ENCODE measurements around the gene FHOD3. TPM values are rescaled to one million over a fixed set of nuclear protein-coding genes. Genes with fewer than 3 reads are reported as not detected.

The FHOD3 gene
- total and polyA plus RNA-seq, 2 of the 13 experiments (the other 11 are each of a cell fraction or from before 2014, with no cell fraction given), result 0.07 TPM; not detected in 1

DNA sequence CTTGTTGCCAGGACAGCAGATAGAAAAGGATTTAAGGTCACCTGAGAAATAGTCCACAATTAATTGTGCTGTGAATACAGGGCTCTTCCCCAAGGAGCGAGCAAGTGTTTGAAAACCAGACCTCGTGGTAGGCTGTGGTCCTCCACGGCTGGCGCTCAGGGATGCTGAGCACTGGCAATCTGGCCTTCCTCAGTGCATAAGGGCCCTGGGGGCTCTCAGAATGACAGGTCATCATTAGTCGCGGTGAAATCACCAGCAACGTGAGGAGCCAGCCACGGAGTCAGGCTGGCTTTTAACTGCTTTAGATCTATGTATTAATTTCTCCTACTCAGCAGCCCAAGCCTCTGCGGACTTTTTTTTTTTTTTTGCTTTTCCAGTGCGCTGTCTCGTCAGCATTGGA is 148.5 kb downstream of the FHOD3 start:
- ChIA-PET CTCF (ENCODE audit: low intra/inter-chr PET ratio, low total read pairs) (no interaction called here), POLR2A (no interaction called here)
- no TSS peak for BruUV-seq (replicated peaks)
- DNase-seq (ENCODE audit: low spot score) (no peak), ATAC-seq (no peak), FAIRE-seq (no peak)
- Histone ChIP-seq H2AFZ (ENCODE audit: low read length) (no peak overlapping the region), H3K27me3 (ENCODE audit: control insufficient read depth in 1 of 2, insufficient read depth in 2 of 2, low read length in 2 of 2) (peaks cover 0 to 11% of the 10 kb centered on the region in 2 experiments; a peak in 1 of 5 replicates), H3K4me2 (ENCODE audit: low read depth, low read length) (no peak overlapping the region), H3K36me3 (replicated peaks in 1 of 2; ENCODE audit: control insufficient read depth in 1 of 2, insufficient read depth in 2 of 2, low read length in 2 of 2) (no peaks in the 10 kb centered on the region), H3K9ac (ENCODE audit: insufficient read depth, low read depth, low read length) (no peak overlapping the region), H3K79me2 (ENCODE audit: insufficient read depth, low read length) (no peaks in the 10 kb centered on the region), H4K20me1 (ENCODE audit: insufficient read depth, low read length) (no peaks in the 10 kb centered on the region), H3K4me1 (ENCODE audit: insufficient read depth, low read length) (no peaks in the 10 kb centered on the region), H3K27ac (ENCODE audit: extremely low read length, insufficient read depth, low read length) (no peak overlapping the region), H3K4me3 (replicated peaks in 1 of 3; ENCODE audit: insufficient read depth in 1 of 3, low read depth in 2 of 3, low read length in 3 of 3) (no peak overlapping the region), H3K9me3 (ENCODE audit: low read length) (no peaks in the 10 kb centered on the region)
- intact Hi-C loops (cut with micrococcal nuclease; ENCODE audit: unreplicated experiment) (no loop called here), in situ Hi-C loops (cut with HindIII; ENCODE audit: extremely low pct_ligation_motif_present, low pct_unique_long_range_greater_than_20kb) (no loop called here)
- WGBS (ENCODE audit: low lambda C conversion rate), result 55% methylated on average over 7 of the region's 11 CpGs
- no peak for TF ChIP-seq ZNF253 (CRISPR knock-in tag; IDR thresholded peaks at IDR 0.05; ENCODE audit: borderline replicate concordance)
- TF ChIP-seq KMT2A (CRISPR knock-in tag; IDR thresholded peaks at IDR 0.05), result no peak
- TF ChIP-seq ZNF354B (CRISPR knock-in tag; IDR thresholded peaks at IDR 0.05), result no peak
- TF ChIP-seq MATR3 (CRISPR knock-in tag; IDR thresholded peaks at IDR 0.05), result no peak
- TF ChIP-seq, protein P1, sequence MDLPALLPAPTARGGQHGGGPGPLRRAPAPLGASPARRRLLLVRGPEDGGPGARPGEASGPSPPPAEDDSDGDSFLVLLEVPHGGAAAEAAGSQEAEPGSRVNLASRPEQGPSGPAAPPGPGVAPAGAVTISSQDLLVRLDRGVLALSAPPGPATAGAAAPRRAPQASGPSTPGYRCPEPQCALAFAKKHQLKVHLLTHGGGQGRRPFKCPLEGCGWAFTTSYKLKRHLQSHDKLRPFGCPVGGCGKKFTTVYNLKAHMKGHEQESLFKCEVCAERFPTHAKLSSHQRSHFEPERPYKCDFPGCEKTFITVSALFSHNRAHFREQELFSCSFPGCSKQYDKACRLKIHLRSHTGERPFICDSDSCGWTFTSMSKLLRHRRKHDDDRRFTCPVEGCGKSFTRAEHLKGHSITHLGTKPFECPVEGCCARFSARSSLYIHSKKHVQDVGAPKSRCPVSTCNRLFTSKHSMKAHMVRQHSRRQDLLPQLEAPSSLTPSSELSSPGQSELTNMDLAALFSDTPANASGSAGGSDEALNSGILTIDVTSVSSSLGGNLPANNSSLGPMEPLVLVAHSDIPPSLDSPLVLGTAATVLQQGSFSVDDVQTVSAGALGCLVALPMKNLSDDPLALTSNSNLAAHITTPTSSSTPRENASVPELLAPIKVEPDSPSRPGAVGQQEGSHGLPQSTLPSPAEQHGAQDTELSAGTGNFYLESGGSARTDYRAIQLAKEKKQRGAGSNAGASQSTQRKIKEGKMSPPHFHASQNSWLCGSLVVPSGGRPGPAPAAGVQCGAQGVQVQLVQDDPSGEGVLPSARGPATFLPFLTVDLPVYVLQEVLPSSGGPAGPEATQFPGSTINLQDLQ (CRISPR knock-in tag; IDR thresholded peaks at IDR 0.05), result no peak
- TF ChIP-seq NFE2L1 (CRISPR knock-in tag; IDR thresholded peaks at IDR 0.05; ENCODE audit: borderline replicate concordance), result no peak
- TF ChIP-seq, protein P2, sequence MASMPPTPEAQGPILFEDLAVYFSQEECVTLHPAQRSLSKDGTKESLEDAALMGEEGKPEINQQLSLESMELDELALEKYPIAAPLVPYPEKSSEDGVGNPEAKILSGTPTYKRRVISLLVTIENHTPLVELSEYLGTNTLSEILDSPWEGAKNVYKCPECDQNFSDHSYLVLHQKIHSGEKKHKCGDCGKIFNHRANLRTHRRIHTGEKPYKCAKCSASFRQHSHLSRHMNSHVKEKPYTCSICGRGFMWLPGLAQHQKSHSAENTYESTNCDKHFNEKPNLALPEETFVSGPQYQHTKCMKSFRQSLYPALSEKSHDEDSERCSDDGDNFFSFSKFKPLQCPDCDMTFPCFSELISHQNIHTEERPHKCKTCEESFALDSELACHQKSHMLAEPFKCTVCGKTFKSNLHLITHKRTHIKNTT (CRISPR knock-in tag; IDR thresholded peaks at IDR 0.05), result no peak
- no peak for TF ChIP-seq HMGXB4 (CRISPR knock-in tag; IDR thresholded peaks at IDR 0.05; ENCODE audit: borderline replicate concordance in 1 of 2, low read depth in 1 of 2)
- no peak for TF ChIP-seq ZNF343 (CRISPR knock-in tag; IDR thresholded peaks at IDR 0.05)
- TF ChIP-seq ZNF138 (CRISPR knock-in tag; IDR thresholded peaks at IDR 0.05; ENCODE audit: low read depth), result no peak
- TF ChIP-seq HNRNPH1 (optimal IDR thresholded peaks at IDR 0.05; ENCODE audit: low read depth, low read length), result no peak
- no peak for TF ChIP-seq DNMT1 (CRISPR knock-in tag; IDR thresholded peaks at IDR 0.05)
- TF ChIP-seq ZNF30 (CRISPR knock-in tag; IDR thresholded peaks at IDR 0.05), result no peak
- no peak for TF ChIP-seq ETV6 (CRISPR knock-in tag; conservative IDR thresholded peaks at IDR 0.05)
- TF ChIP-seq AKNA (CRISPR knock-in tag; IDR thresholded peaks at IDR 0.05; ENCODE audit: borderline replicate concordance), result no peak

Measured in HepG2 (cell line).